BE2C (cell line): ENCODE measurements around the gene FMNL2.

Experiments used
- DNase-seq: peaks from one replicate; pipeline ENCODE4 v3.0.0-alpha.2; 2020
- H3K27me3 ChIP-seq: fragments of 250-450 bp; sonication (Bioruptor Pico); 2 replicates; pipeline ENCODE4 v1.5.1; 2020; ENCODE audit warnings: mild to moderate bottlenecking
- H3K36me3 ChIP-seq: fragments of 250-450 bp; sonication (Bioruptor Pico); 2 replicates; pipeline ENCODE4 v1.5.1; 2020; ENCODE audit warnings: mild to moderate bottlenecking
- H3K4me1 ChIP-seq: fragments of 250-450 bp; sonication (Bioruptor Pico); 2 replicates; pipeline ENCODE4 v1.5.1; 2020
- H3K4me3 ChIP-seq: 2 replicates; pipeline ENCODE4 v1.5.1; 2011; ENCODE audit warnings: low read depth, low read length
- H3K9me3 ChIP-seq: fragments of 250-450 bp; sonication (Bioruptor Pico); 2 replicates; pipeline ENCODE4 v1.5.1; 2020
- CTCF ChIP-seq: IDR thresholded peaks from 2 replicates; pipeline ENCODE4 v1.5.1; 2012; ENCODE audit warnings: mild to moderate bottlenecking, low read depth, low read length

Gene FMNL2

GRCh38 chr2:152594022-152594766 is 259.2 kb downstream of the FMNL2 start:
- DNase-seq: no peak
- no peak overlapping the region for H3K4me3 ChIP-seq
- no peak for TF ChIP-seq CTCF
- no peaks in the 10 kb centered on the region for H3K36me3 ChIP-seq
- H3K27me3 ChIP-seq: no peaks in the 10 kb centered on the region
- H3K4me1 ChIP-seq: no peaks in the 10 kb centered on the region
- H3K9me3 ChIP-seq: no peaks in the 10 kb centered on the region

- H3K36me3 ChIP-seq: no peaks in the 10 kb centered on the region
- DNase-seq: no peak
- no peaks in the 10 kb centered on the region for H3K4me1 ChIP-seq
Observed at GRCh38 chr2:152594792-152595191, 259.8 kb downstream of the FMNL2 start.

GRCh38 chr2:152598975-152599759 is 264.2 kb downstream of the FMNL2 start:
- no peak for DNase-seq
- Histone ChIP-seq H3K36me3 (no peaks in the 10 kb centered on the region), H3K9me3 (no peaks in the 10 kb centered on the region), H3K27me3 (no peaks in the 10 kb centered on the region), H3K4me1 (no peaks in the 10 kb centered on the region), H3K4me3 (no peak overlapping the region)
- TF ChIP-seq CTCF: no peak

More at GRCh38 chr2:152594792-152595191, 259.8 kb downstream of the FMNL2 start:
- Histone ChIP-seq H3K4me3 (no peak overlapping the region), H3K27me3 (no peaks in the 10 kb centered on the region), H3K9me3 (no peaks in the 10 kb centered on the region)
- TF ChIP-seq CTCF: no peak

- Histone ChIP-seq H3K36me3 (no peaks in the 10 kb centered on the region), H3K9me3 (no peaks in the 10 kb centered on the region), H3K4me1 (no peaks in the 10 kb centered on the region), H3K27me3 (no peaks in the 10 kb centered on the region), H3K4me3 (no peak overlapping the region)
- DNase-seq: no peak
- TF ChIP-seq CTCF: no peak
Observed at GRCh38 chr2:152600051-152600657, 265.2 kb downstream of the FMNL2 start.

GRCh38 chr2:152600697-152601096 is 265.7 kb downstream of the FMNL2 start:
- TF ChIP-seq CTCF: no peak
- no peaks in the 10 kb centered on the region for H3K27me3 ChIP-seq
- H3K36me3 ChIP-seq: no peaks in the 10 kb centered on the region
- no peaks in the 10 kb centered on the region for H3K9me3 ChIP-seq
- H3K4me3 ChIP-seq: no peak overlapping the region
- H3K4me1 ChIP-seq: no peaks in the 10 kb centered on the region
- DNase-seq: no peak

GRCh38 chr2:152602750-152603149 is 267.8 kb downstream of the FMNL2 start:
- no peak for TF ChIP-seq CTCF
- H3K9me3 ChIP-seq: no peaks in the 10 kb centered on the region
- no peak overlapping the region for H3K4me3 ChIP-seq
- no peak for DNase-seq
- no peaks in the 10 kb centered on the region for H3K27me3 ChIP-seq
- H3K4me1 ChIP-seq: no peaks in the 10 kb centered on the region
- H3K36me3 ChIP-seq: no peaks in the 10 kb centered on the region
